Measurements from ENCODE around the gene KEL. TPM values are rescaled to one million over a fixed set of nuclear protein-coding genes. Genes with fewer than 3 reads are reported as not detected.

KEL gene
- total and polyA plus RNA-seq, 2 of the 4 experiments (the other 2 are of a cell fraction), result 0.03 TPM; not detected in 1

GRCh38 chr7:142957723-142958122 lies 4.4 kb downstream of the KEL start:
- no peak overlapping the region for H4K91ac ChIP-seq (ENCODE audit: insufficient read depth, low read depth, low read length)
- in situ Hi-C loops (cut with MboI; ENCODE audit: low sequenced_read_pairs) (no loop called here), intact Hi-C loops (cut with micrococcal nuclease) (no loop called here), dilution Hi-C loops (cut with HindIII; ENCODE audit: low sequenced_read_pairs, unreplicated experiment) (no loop called here)
- peaks cover 9% of the 10 kb centered on the region; the same call in 1 of the 2 replicates for H3K9me3 ChIP-seq (ENCODE audit: control insufficient read depth, insufficient read depth, low read length)
- no peak overlapping the region for H3K23ac ChIP-seq (ENCODE audit: low read depth, low read length)
- ChIA-PET CTCF (interaction anchor here (0.6 kb wide), 1 partner anchor 46 kb away, joined by 3 read pairs; no protein-coding TSS in a partner anchor), POLR2A (ENCODE audit: unreplicated experiment) (no interaction called here)
- no peak overlapping the region for H4K8ac ChIP-seq (ENCODE audit: low read depth in 2 of 2, low read length in 2 of 2)
- no peaks in the 10 kb centered on the region for H3K4me1 ChIP-seq (ENCODE audit: control insufficient read depth, insufficient read depth, low read length)
- no peak overlapping the region for H2BK120ac ChIP-seq (ENCODE audit: low read depth, low read length)
- no peak overlapping the region for H3K27ac ChIP-seq (ENCODE audit: insufficient read depth, low read length)
- H3K14ac ChIP-seq (replicated peaks; ENCODE audit: low read depth, low read length), result no peak overlapping the region
- H2BK20ac ChIP-seq (ENCODE audit: low read depth, low read length), result no peak overlapping the region
- no TSS peak for BruUV-seq (replicated peaks)
- H4K5ac ChIP-seq (ENCODE audit: low read depth, low read length), result no peak overlapping the region
- H3K56ac ChIP-seq (ENCODE audit: extremely low read depth, insufficient read depth, low read length), result no peak overlapping the region
- no peak overlapping the region for H2AK9ac ChIP-seq (replicated peaks; ENCODE audit: low read depth, low read length, poor library complexity)
- no peak overlapping the region for H3K18ac ChIP-seq (ENCODE audit: low read depth, low read length)
- WGBS, 2 experiments (ENCODE audit: extremely low coverage in 2 of 2, insufficient read length in 1 of 2), result no CpG with 5 or more reads among the region's 8 CpGs
- H4K20me1 ChIP-seq (ENCODE audit: insufficient read depth, low read length), result no peaks in the 10 kb centered on the region
- no peaks in the 10 kb centered on the region for H3K79me1 ChIP-seq (ENCODE audit: low read depth in 1 of 2, low read length in 2 of 2)
- no peak overlapping the region for H2AFZ ChIP-seq (replicated peaks; ENCODE audit: low read length, poor library complexity)
- DNase-seq (no peak), ATAC-seq (ENCODE audit: low read depth) (no peak)
- H3K36me3 ChIP-seq (ENCODE audit: control insufficient read depth, insufficient read depth, low read length), result no peaks in the 10 kb centered on the region
- H2BK15ac ChIP-seq (ENCODE audit: low read depth, low read length), result no peak overlapping the region
- H2AK5ac ChIP-seq (ENCODE audit: low read depth, low read length), result no peak overlapping the region
- no peak overlapping the region for H3K4me3 ChIP-seq (ENCODE audit: insufficient read depth, low read depth, low read length)
- no peak overlapping the region for H3K4me2 ChIP-seq (ENCODE audit: low read depth, low read length)
- no peaks in the 10 kb centered on the region for H3K27me3 ChIP-seq (ENCODE audit: control insufficient read depth, insufficient read depth, low read length)
- no peak overlapping the region for H3K9ac ChIP-seq (ENCODE audit: low read depth, low read length)
- TF ChIP-seq POLR2A (IDR thresholded peaks at IDR 0.05; ENCODE audit: low read depth, low read length), result no peak
- H2BK5ac ChIP-seq (ENCODE audit: low read depth, low read length, poor library complexity, severe bottlenecking), result no peak overlapping the region
- no peak overlapping the region for H3K4ac ChIP-seq (ENCODE audit: low read depth, low read length)
- H3K9me1 ChIP-seq (ENCODE audit: insufficient read depth, low read length), result no peaks in the 10 kb centered on the region
